Parathyroid adenoma (tissue), 2 donors: ENCODE data around the gene SH2D1A.

ENCODE experiments used
- H2AFZ ChIP-seq: fragments of 300-600 bp; sonication (generic); one replicate; pipeline ENCODE4 v1.7.0; 2017; ENCODE audit warnings: antibody characterized with exemption, mild to moderate bottlenecking
- H3K27ac ChIP-seq: fragments of 300-600 bp; sonication (generic); one replicate; pipeline ENCODE4 v1.7.0; 2017
- H3K27me3 ChIP-seq: fragments of 300-600 bp; sonication (generic); one replicate; pipeline ENCODE4 v1.7.0; 2017; ENCODE audit warnings: low read length; ENCODE audit not compliant: control insufficient read depth, insufficient read depth
- H3K36me3 ChIP-seq: fragments of 300-600 bp; sonication (generic); one replicate; pipeline ENCODE4 v1.7.0; 2017; ENCODE audit warnings: low read length; ENCODE audit not compliant: control insufficient read depth, insufficient read depth
- H3K4me1 ChIP-seq: fragments of 300-600 bp; sonication (generic); one replicate; pipeline ENCODE4 v1.7.0; 2017; ENCODE audit warnings: control low read depth
- H3K4me2 ChIP-seq: fragments of 300-600 bp; sonication (generic); one replicate; pipeline ENCODE4 v1.7.0; 2017; ENCODE audit warnings: low read length
- H3K4me3 ChIP-seq: fragments of 300-600 bp; sonication (generic); one replicate; pipeline ENCODE4 v1.7.0; 2017; ENCODE audit warnings: low read depth, low read length
- H3K79me2 ChIP-seq: fragments of 300-600 bp; sonication (generic); one replicate; pipeline ENCODE4 v1.7.0; 2017; ENCODE audit warnings: control low read depth
- H3K9ac ChIP-seq: fragments of 300-600 bp; sonication (generic); one replicate; pipeline ENCODE4 v1.7.0; 2017; ENCODE audit warnings: mild to moderate bottlenecking
- H3K9me3 ChIP-seq: fragments of 300-600 bp; sonication (generic); one replicate; pipeline ENCODE4 v1.7.0; 2017; ENCODE audit warnings: low read length; ENCODE audit not compliant: control insufficient read depth
- CTCF ChIP-seq: fragments of 300-600 bp; sonication (generic); IDR thresholded peaks from one replicate; pipeline ENCODE4 v1.7.0; 2017; ENCODE audit warnings: antibody characterized with exemption, mild to moderate bottlenecking
- donor health status: primary hyperparathyroidism.

Gene SH2D1A

GRCh38 chrX:124388562-124388961 is 42.2 kb downstream of the SH2D1A start:
- no peak overlapping the region for H2AFZ ChIP-seq
- H3K9ac ChIP-seq, result no peak overlapping the region
- no peak overlapping the region for H3K4me3 ChIP-seq
- no peaks in the 10 kb centered on the region for H3K4me1 ChIP-seq
- H3K79me2 ChIP-seq, result no peaks in the 10 kb centered on the region
- H3K27ac ChIP-seq, result no peak overlapping the region
- no peak overlapping the region for H3K4me2 ChIP-seq
- no peaks in the 10 kb centered on the region for H3K27me3 ChIP-seq
- no peaks in the 10 kb centered on the region for H3K9me3 ChIP-seq
- no peaks in the 10 kb centered on the region for H3K36me3 ChIP-seq
- TF ChIP-seq CTCF, result peak; percentile 55

- H3K79me2 ChIP-seq, result no peaks in the 10 kb centered on the region
- no peak overlapping the region for H3K9ac ChIP-seq
- no peaks in the 10 kb centered on the region for H3K9me3 ChIP-seq
- H3K27ac ChIP-seq, result no peak overlapping the region
- TF ChIP-seq CTCF, result no peak
- no peaks in the 10 kb centered on the region for H3K36me3 ChIP-seq
- H3K4me2 ChIP-seq, result no peak overlapping the region
- no peak overlapping the region for H3K4me3 ChIP-seq
- H3K4me1 ChIP-seq, result no peaks in the 10 kb centered on the region
- no peaks in the 10 kb centered on the region for H3K27me3 ChIP-seq
- H2AFZ ChIP-seq, result no peak overlapping the region
Measured at GRCh38 chrX:124392794-124393193, 46.4 kb downstream of the SH2D1A start.

GRCh38 chrX:124393238-124393637 is 46.9 kb downstream of the SH2D1A start:
- Histone ChIP-seq H3K9me3 (no peaks in the 10 kb centered on the region), H2AFZ (no peak overlapping the region), H3K27me3 (no peaks in the 10 kb centered on the region), H3K4me3 (no peak overlapping the region), H3K27ac (no peak overlapping the region), H3K79me2 (no peaks in the 10 kb centered on the region), H3K9ac (no peak overlapping the region), H3K36me3 (no peaks in the 10 kb centered on the region), H3K4me2 (no peak overlapping the region), H3K4me1 (no peaks in the 10 kb centered on the region)
- TF ChIP-seq CTCF, result no peak

GRCh38 chrX:124393659-124394058 is 47.3 kb downstream of the SH2D1A start:
- Histone ChIP-seq H3K27me3 (no peaks in the 10 kb centered on the region), H3K4me1 (no peaks in the 10 kb centered on the region)

More at GRCh38 chrX:124393659-124394058, 47.3 kb downstream of the SH2D1A start:
- no peaks in the 10 kb centered on the region for H3K9me3 ChIP-seq
- H3K9ac ChIP-seq, result no peak overlapping the region
- H2AFZ ChIP-seq, result no peak overlapping the region
- H3K4me2 ChIP-seq, result no peak overlapping the region
- no peaks in the 10 kb centered on the region for H3K36me3 ChIP-seq
- no peak for TF ChIP-seq CTCF
- H3K27ac ChIP-seq, result no peak overlapping the region
- no peak overlapping the region for H3K4me3 ChIP-seq
- no peaks in the 10 kb centered on the region for H3K79me2 ChIP-seq
